Measurements from ENCODE around the gene ZNF335.
"Not testable (repeated sequence)": the region's sequence is repeated elsewhere in the genome, so short reads cannot be mapped to it uniquely, and the experiment has no call there.

The ZNF335 gene

DNA sequence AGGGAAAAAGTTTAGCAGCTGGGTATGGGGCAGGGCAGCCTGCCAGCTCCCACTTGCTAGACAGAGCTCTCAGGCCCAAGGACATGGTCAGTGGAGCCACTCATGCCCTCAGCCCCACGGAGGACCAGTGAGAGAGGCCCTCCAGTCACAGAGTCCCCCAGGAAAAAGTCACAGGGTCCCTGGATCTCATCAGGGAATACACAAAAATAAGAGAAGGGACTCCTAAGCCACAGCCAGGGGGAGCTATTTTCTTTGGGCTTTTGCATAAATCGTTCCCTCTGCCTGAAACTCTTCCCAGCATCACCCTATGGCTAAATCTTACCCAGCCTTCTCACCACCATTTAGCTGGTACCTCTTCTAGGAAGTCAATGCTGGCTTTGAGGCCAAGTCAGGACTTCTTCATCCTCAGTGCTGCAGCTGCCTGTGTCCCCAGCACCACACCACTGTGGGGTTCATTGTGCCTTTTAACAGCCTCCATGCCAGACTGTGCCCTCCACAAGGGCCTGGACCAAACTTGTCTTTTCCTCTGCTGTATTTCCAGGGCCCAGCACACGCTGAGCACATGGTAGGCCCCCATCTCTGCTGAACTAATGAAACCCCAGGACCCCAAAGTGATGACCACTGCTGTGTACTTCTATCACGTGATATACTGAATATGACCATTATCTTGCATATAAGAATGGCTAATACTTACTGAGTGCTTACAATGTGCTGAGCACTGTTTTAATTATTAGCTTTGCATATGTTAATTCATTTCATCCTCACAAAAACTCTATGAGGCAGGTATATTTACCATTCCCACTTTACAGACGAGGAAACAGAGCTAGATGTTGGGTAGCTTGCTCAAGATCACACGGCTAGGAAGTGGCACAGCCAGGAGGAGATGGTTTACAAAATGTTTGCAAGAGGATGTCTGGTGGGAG is 2.0 kb downstream of the ZNF335 start:
- DNase-seq, result peak; percentile 88

DNA sequence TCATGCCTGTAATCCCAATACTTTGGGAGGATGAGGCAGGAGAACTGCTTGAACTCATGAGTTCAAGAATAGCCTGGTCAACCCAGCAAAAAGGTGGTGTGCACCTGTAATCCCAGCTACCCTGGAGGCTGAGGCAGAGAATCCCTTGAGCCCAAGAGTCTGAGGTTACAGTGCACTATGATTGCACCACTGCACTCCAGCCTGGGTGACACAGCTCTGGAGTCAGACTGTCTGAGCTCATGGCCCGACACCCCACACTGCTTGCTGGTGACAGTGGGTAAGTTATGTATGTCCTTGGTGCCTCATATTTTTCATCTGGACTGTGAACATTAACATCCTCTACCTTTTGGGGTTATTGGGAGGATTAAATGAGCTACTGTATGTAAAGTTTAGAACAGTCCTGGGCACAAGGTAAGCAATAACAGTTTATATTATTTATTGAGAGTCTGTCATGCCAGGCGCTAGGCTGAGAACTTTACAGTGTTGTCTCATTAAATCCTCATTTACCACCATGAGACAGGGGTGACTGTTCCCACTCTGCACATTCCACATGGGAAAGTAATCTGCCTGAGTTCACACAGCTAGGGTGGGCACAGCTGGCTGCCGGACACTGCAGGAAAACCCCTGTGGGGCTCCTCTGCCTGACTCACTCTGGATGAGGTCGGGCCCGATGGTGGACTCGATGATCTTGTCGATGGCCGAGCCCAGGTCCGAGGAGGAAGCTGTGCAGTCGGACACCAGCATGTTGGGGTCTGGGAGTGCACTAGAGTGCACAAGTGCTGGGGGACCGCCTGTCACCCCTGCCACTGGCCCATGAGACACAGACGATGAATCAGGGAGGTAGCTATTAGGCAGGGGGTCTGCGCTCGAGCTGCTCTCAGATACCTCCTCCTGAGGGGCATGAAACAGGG is 2.9 kb downstream of the ZNF335 start:
- no peak for DNase-seq

DNA sequence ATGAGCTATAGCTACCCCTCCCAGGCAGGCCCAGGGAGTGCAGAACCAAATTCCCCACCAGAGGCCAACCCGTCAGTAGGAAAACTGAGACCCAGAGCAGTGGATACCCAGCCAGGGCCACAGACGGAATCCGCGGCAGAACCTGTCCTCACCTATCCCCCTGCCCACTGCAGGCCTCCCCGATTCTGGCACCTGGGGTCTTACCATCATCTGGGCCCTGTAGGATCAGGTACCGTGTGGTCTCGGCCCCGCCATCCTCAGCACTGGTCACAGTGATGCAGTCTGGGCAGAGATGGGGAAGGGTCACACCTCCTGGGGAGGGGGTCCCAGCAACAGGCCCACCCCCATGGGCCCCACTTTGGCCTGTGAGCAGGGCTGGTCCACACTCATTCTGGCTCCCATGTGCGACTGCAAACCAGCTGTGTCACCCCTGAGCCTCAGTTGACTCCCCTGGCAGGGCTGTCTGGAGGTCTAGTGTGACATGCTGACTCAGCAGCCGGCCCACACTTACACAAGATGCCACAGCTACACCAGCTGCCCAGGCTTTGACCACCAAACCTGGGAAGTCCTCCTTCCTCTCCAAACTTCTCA is 3.8 kb downstream of the ZNF335 start:
- no peak for DNase-seq

DNA sequence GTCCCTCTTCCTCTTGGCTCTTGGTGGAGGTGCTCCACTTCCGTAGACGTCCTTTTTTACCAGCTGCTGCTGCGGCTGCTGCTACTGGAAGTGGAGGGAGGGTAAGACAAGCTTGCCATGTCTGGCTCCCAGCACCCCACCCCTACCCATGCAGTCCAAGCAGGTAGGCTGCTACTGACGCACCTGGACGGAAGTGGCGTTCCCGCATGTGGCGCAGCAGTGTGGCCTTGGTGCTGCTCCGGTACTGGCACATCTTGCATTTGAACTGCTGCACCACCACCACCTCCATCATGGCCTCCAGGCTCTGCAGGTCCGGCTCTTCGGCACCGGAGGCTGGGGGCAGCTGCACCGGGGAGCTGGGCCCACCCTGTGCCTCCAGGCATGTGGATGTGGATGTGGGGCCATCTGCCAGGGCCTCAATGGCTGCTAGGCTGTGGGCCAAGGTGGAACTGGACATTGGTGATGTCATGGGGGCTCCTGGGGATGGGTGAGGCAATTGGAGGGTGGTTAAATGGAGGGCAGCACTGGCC is 4.4 kb downstream of the ZNF335 start:
- no peak for DNase-seq

DNA sequence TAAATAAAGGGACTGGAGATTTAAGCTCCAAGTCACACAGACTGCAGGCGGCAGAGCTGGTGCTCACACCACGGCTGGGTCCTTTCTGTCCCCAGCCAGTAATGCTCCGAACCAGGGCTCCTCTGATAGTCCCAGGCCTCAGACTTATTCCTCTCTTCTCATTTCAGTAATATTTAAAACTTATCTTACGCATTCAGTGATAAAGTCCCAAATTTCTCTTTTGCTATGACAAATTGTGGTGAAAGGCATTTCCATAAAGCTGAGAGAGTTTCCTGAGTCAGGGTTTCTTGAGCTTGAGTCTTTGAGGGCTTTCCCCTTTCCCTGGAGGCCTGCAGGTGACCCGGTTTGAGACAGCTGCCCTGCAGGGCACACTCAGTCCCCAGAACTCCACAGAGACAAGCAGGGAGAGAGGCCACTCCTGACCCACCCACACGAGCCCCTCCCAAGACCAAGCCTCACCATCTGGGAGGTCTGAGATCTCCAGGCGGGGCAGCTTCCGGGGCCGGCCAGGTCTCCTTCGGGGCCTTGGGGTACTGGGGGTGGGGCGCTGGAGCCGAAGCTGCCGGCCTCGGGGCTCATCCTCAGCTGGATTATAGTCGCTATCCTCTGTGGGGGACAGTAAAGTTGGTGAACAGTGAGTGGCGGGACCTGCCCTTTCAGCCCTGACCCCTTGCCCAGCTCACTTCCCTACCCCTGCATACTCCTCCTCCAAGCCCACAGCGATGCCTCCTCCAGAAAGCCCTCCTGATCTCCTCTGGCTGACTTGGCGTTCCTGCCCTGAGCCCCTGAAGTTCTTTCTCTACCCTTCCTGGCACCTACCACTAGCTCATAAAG is 6.6 kb downstream of the ZNF335 start:
- no peak for DNase-seq

DNA sequence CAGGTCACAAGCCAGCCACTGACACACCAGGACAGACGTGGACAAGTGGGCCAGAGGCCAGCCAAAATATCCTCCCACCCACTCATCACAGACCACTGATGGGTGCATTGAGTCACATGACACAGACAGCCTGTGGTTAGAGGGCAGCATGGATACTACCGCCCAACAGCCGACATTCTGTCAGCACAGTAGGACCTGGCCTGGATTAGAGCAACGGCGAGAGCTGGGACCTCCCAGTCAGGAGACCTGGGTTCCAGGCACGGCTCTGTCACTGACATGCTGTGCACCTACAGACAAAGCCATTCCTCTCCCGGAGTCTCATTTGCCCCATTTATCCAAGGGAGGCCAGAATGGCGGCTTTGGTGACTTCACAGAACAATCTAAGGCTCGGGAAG is 8.0 kb downstream of the ZNF335 start:
- no peak for DNase-seq

DNA sequence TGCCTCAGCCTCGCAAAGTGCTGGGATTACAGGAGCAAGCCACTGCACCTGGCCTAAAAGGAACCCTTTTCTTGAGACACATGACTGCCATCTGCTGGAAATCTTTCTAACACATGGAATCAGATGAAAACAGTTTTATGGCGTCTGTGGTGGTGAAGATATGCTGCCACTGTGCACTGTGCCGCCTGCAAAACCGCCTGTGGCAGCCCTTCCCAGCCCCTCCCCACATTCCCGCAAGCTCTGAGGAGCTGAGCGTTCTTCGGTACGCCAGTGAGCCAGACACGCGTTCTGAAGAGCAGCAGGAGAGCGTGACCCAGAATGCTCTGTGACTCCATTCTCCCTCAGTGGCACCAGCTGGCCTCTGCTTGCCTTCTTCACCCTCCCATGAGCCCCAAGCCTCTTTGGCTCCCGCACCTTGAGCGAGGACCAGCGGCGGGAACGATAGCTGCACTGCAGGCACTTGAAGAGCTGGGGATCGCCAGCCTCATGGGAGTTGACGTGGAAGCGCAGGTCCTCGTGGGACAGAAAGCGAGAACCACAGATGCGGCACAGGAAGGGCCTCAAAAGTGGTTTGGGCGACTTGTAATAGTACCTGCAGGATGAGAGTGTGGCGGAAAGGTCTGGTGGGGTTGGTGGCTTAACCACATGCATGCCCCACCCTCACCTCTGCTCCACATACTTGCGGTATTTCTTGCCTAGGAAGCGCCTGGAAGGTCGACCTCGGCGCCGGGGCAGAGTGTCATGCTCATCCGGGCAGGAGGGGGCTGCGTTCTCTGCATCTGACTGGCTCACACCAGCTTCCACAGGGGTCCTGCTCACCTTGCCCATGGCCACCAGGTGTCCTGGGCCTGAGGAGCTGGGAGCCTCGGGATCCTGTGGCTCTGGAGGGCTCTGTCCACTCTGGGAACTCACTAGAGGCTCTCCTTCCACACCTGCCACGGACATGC is 8.7 kb downstream of the ZNF335 start:
- peak; percentile 92 for DNase-seq

DNA sequence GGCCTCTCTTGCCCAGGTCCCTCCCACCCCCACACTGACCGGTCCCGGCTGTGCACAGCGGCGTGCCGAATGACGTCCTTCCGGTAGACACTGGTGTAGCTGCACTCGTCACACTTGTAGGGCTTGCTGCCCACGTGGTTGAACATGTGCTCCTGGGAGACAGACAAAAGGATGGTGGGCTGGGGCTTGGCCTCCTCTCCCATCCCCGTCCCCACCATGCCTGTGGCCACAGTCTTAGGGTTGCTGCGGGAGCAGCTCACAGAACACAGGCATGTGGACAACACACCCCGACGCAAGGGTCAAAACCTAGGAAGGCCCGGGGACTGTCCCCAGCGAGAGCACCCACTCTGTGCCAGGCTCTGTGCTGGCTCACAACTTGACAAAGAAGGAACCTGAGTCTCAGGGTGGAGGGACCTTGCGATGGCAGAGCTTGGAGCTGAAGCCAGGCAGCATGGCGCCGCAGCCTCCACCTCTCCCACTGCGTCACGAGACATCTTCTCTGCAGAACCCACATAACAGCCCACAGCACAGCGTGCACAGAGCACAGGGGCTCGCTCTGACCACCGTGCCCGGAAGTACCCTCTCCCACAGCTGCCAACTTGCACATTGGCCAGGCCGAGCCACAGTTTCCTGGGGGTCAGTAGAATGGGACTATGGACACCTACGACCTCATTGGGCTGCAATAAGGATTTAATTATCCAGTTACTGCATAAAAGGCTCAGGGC is 9.8 kb downstream of the ZNF335 start:
- no peak for DNase-seq

DNA sequence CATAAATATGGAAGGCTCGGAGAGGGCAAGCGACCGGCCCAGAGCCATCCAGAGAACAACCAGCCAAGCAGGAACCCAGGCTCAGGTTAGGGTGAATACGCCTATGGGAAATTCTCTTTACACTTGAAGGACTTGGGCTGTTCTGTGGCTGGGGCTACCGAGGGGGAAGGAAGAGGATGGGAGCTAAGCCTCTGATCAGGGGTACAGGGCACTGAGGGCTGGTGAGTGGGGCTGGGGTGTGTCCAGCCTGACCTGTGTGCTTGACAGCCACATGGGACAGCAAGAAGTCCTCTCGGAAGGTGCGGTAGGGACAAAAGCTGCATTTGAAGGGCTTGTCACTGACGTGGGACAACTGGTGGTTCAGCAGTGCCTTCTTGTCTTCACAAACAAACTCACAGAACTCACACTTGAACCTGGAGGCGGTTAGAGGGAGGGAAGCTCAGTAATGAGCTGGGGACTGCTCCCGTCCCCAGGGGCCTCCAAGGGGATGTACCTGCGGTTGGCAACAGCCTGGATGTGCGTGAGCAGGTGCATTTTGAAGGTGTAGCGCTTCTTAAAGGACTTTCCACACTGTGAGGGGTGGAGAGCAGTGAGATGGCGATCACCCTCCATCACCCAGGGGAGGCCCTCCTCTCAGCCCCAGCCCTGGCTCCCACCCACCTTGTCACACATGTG is 11.9 kb downstream of the ZNF335 start:
- no peak for DNase-seq

DNA sequence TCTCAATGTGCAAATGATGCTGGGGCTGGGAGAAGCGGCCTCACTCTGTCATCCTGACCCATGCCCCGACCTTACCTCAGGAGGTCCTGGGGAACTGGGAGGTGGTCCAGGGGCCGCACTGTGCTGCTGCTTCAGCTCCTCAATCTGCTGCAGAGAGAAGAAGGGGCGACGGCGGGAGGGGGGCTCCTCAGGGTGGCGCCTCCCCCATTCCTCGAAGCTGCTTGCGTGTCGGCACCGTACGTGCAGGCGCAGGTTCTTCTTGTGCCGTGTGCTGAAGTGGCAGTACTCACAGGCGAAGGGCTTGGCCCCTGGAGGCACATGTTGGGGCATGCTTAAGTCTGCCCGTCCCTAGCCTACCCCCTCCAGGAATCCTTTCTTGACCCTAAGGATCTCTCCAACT is 12.9 kb downstream of the ZNF335 start:
- DNase-seq, result no peak

DNA sequence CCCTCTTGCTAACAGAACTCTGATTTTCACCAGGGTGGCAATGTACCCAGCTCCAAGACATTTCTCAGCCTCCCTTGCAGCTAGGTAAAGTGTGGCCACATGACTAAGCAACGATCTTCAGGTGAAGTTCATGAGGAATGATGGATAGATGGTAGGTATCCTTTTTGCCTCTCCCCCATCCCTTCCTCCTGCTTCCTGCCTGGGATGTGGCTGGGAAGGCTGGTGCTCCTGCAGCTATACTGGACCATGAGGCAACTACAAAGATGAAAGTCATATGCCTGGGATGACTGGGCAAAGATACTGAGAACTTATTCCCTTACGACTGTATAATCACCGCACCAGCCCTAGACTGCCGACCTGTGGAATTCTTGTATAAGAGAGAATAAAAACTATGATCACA is 13.4 kb downstream of the ZNF335 start:
- DNase-seq, result no peak

DNA sequence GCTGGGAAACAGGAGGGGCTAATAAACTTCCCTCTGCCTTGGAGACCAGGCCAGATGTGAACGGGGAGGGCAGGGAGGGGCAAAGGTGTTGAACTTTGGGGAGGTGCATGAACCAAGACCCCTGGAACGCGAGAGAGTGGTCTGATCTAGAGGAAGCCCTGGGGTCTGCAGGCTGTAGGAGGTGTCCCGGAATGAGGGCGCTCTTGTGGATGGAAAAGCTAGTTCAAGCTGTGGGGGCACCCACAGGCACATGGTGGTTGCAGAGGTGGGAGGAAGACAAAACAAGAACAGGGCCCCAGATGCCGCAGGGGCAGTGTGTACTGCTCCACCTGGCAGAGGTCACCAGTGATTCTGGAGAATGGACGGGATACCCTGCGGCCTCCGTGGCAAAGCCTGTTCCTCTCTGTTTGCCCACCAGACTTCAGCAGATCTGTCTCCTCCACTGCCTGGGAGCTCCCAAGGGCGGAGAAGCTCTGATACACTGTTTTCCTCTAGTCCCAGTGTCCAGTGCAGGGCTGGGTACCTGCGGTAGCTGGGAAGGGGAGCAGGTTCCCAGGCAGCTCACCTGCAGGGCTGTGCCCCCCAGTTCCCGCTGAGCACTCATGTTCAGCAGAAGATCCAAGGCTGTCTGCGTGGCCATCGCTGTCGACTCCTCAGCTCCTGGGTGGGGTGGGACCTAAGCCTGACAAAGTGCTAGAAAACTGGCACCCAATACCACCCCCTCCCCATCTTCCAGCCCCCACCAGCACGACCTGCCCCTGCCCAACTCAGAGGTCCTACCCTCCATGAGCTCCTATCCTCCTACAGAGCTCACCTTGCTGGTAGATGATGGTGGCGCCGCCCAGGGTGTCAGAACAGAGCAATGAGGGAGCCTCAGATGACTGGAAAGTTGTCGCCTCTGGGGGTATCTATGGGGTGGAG is 14.7 kb downstream of the ZNF335 start:
- no peak for DNase-seq

DNA sequence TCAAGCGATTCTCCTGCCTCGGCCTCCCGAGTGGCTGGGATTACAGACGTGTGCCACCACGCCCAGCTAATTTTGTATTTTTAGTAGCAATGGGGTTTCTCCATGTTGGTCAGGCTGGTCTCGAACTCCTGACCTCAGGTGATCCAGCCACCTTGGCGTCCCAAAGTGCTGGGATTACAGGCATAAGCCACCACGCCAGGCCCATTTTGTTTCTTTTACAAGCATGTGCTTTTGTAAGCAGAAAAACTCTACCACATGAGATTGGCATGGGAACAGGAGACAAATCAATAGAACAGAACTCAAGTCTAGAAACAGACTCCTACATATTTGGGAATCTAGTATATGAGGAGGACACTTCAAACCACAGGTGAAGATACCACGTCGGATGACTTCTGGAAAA is 15.7 kb downstream of the ZNF335 start:
- DNase-seq, result not testable (repeated sequence)

DNA sequence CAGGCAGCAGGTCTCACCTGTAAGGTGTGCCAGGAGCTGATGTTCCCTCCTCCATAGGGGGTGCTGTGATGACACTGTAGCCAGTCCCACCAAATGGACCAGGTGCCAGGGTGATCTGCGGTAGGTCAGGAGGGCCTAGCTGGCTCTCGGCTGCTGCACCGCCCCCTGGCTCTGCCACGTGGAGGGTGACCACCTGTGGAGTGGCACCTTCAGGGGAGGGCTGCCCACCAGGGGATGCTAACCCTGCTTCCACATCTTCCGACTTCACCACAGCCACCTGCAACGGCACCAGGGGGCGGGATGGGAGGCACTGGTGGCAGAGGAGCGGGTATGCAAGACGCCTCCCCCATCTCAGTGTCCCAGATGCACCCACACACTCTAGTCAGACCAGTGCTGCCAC is 18.3 kb downstream of the ZNF335 start:
- DNase-seq, result no peak

DNA sequence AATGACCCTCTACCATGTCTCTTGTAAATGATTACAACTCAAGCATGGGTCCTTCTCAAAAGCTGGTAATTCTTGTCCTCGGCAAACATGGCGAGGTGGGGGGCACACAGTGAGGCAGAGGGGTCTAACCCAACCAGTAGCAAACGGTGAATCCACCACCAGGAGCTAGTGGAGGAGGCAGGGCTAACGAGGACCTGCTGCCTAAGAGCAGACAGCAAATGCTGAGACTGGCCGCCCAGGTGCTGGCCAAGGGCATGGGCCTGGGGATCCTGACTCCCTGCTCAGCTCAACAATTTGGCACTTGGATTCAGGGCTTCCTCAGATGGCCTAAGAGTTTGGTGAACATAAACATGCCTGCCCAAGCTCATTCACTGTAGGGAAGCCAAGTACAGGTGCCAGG is 19.1 kb downstream of the ZNF335 start:
- DNase-seq, result no peak

DNA sequence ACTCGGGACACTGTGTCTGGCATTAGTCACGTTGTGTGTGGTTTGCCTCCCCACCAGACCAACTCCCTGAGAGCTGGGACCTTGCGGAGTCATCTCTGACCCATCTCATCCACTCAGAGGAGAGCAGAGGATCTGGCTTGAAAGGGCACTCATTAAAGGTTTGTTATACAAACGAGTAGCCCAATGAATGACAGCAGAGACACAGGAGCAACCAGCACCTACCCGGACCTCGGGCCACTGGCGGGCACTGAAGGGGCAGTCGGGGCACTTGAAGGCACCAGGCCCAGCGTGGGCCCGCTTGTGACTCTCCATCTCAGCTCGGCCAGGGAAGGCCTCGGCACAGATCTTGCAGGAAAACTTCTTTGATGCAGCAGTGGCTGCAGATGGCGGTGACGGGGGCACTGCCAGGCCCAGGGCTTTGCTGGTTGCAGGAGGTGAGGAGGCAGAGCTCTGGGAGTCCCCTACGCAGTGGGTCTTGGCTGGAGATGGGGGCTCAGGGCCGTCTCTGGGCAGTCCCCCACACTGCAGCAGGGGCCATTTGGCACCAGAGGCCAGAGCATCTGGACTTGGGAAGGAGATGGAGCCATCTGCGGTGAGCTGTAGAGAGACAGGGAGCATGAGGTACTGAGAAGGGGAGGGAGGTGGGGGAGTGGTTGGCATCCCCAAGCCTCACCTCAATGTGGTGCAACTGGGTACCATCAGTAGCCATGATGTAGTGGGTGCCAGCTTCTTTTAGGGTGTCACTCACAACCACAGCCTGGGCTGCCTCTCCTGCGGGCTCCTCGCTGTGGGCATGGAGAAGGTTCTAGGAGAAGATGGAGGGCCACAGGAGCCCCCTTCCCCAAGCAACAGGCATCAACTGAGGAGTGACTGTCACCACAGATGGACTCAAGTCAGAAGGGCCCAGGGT is 19.8 kb downstream of the ZNF335 start:
- DNase-seq, result no peak

DNA sequence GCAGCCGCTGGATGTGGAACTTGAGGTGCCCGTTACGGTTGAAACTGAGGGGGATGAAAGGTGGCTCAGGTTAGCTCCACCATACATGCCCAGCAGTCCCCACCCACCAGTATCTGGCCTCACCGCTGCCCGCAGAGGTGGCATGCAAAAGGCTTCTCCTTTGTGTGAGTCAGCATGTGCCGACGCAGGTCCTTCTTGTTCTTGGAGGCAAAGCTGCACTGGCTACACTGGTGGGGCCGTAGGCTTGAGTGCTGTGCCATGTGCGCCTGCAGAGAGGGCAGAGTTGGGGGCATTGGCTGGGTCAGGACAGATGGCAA is 21.7 kb downstream of the ZNF335 start:
- peak; percentile 38 for DNase-seq

Measured in DMS53 (cell line).